ENCODE data around the gene C12orf54.
"Not testable (repeated sequence)": the region's sequence is repeated elsewhere in the genome, so short reads cannot be mapped to it uniquely, and the experiment has no call there.

C12orf54 gene

GRCh38 chr12:48512855-48513254, 30.6 kb downstream of the C12orf54 start:
- no peak for DNase-seq

GRCh38 chr12:48514728-48515127, 32.4 kb downstream of the C12orf54 start:
- no peak for DNase-seq

GRCh38 chr12:48520381-48520780, 38.1 kb downstream of the C12orf54 start:
- DNase-seq: not testable (repeated sequence)

GRCh38 chr12:48525332-48525731, 43.0 kb downstream of the C12orf54 start, which contains the start of gene OR8S1:
OR8S1 (plus strand) TSS chr12:48525632; CDS start chr12:48525632, 0 bp downstream.
- DNase-seq: no peak

GRCh38 chr12:48527891-48528670, 45.8 kb downstream of the C12orf54 start:
- no peak for DNase-seq

- no peak for DNase-seq
Observed at GRCh38 chr12:48532601-48533000, 50.3 kb downstream of the C12orf54 start.

- no peak for DNase-seq
Observed at GRCh38 chr12:48536602-48537001, 54.3 kb downstream of the C12orf54 start.

- peak; percentile 48 to 53 for DNase-seq
Observed at GRCh38 chr12:48542300-48542928, 60.1 kb downstream of the C12orf54 start.

GRCh38 chr12:48545833-48546469, 63.7 kb downstream of the C12orf54 start:
- DNase-seq: no peak
